Astrocyte of the hippocampus (primary cell): Measurements from ENCODE around the gene XIAP.
"Not testable (repeated sequence)": the region's sequence is repeated elsewhere in the genome, so short reads cannot be mapped to it uniquely, and the experiment has no call there.

ENCODE experiments used
- DNase-seq: peaks from one replicate; pipeline ENCODE4 v3.0.0; 2011; ENCODE audit warnings: low read depth, low spot score

The XIAP gene

GRCh38 chrX:123859846-123860838 lies at the start of gene XIAP:
TSS of gene XIAP (plus strand) at chrX:123860053. CDS start at chrX:123885663, 25,610 bp downstream.
- DNase-seq = peak; percentile 90

GRCh38 chrX:123814343-123814742 lies 45.5 kb upstream of the XIAP start:
- no peak for DNase-seq

GRCh38 chrX:123814934-123815394 lies 44.9 kb upstream of the XIAP start:
- not testable (repeated sequence) for DNase-seq

GRCh38 chrX:123817288-123817894 lies 42.5 kb upstream of the XIAP start:
- DNase-seq = no peak

- DNase-seq = no peak
These were observed 41.6 kb upstream of the XIAP start for GRCh38 chrX:123818243-123818642.

GRCh38 chrX:123822965-123823364 lies 36.9 kb upstream of the XIAP start:
- no peak for DNase-seq

- DNase-seq = peak; percentile 56
These were observed 29.5 kb upstream of the XIAP start for GRCh38 chrX:123830309-123830708.

GRCh38 chrX:123833387-123833786 lies 26.5 kb upstream of the XIAP start:
- peak; percentile 62 for DNase-seq

- no peak for DNase-seq
These were observed 25.7 kb upstream of the XIAP start for GRCh38 chrX:123834116-123834515.

- DNase-seq = peak; percentile 54
These were observed 24.0 kb upstream of the XIAP start for GRCh38 chrX:123835661-123836371.

- not testable (repeated sequence) for DNase-seq
These were observed 14.7 kb upstream of the XIAP start for GRCh38 chrX:123845129-123845528.

- DNase-seq = peak; percentile 29
These were observed 13.2 kb upstream of the XIAP start for GRCh38 chrX:123846577-123847038.

- no peak for DNase-seq
These were observed 12.8 kb upstream of the XIAP start for GRCh38 chrX:123847056-123847455.

GRCh38 chrX:123849096-123849495 lies 10.8 kb upstream of the XIAP start:
- DNase-seq = no peak

- DNase-seq = not testable (repeated sequence)
These were observed 9.9 kb upstream of the XIAP start for GRCh38 chrX:123849906-123850305.

- DNase-seq = no peak
These were observed 8.8 kb upstream of the XIAP start for GRCh38 chrX:123851079-123851478.

- DNase-seq = no peak
These were observed 5.5 kb upstream of the XIAP start for GRCh38 chrX:123854329-123854728.

GRCh38 chrX:123859409-123859845 lies 426 bp upstream of the XIAP start:
- no peak for DNase-seq

GRCh38 chrX:123860983-123861382 lies 1.1 kb downstream of the XIAP start:
- peak; percentile 37 for DNase-seq

- no peak for DNase-seq
These were observed 9.6 kb downstream of the XIAP start for GRCh38 chrX:123869488-123869887.

GRCh38 chrX:123871309-123871708 lies 11.5 kb downstream of the XIAP start:
- no peak for DNase-seq

GRCh38 chrX:123873956-123874355 lies 14.1 kb downstream of the XIAP start:
- no peak for DNase-seq
